Posterior vena cava (tissue), 2 donors: ENCODE results near the gene PNPLA1. TPM values are rescaled to one million over a fixed set of nuclear protein-coding genes. Genes with fewer than 3 reads are reported as not detected.
A peak's percentile ranks its signal among the peaks of the same experiment; 100 is the strongest.

Experiments
- DNase-seq: peaks from one replicate; pipeline ENCODE4 v3.0.0-alpha.2; 2020; ENCODE audit warnings: low spot score
- intact Hi-C, 2 donors: fragments of 100-400 bp; cut with DNase I; formaldehyde crosslinking; loops; one replicate each; pipeline versions ENCODE4 v1.14.1 to v1.14.2; 2022 to 2023
- total RNA-seq, 2 donors: library from RNA; stranded (reverse); fragmentation: NEBNext Ultra II Directional; extraction: Animal tissue kit (Norgen Biotek cat#: 25700); gene quantifications; one replicate each; pipeline ENCODE4 v1.2.1, GENCODE V29; 2021
- donor health status: DM: yes; HTN: yes; CAD: no.
- donor health status: DM: yes; HTN: yes; CAD: no.

Gene PNPLA1
- total RNA-seq, 2 donors from 2014 or later: 0.14 to 0.19 TPM

- intact Hi-C loops: loop anchor here in 1 of 2 donors (10.0 kb wide), 1 partner anchor 58 kb away; no protein-coding TSS in a partner anchor
- peak; percentile 3 for DNase-seq
Measured at GRCh38 chr6:36306375-36306774, 36.5 kb downstream of the PNPLA1 start.

GRCh38 chr6:36308514-36308913 is 38.7 kb downstream of the PNPLA1 start:
- DNase-seq: no peak
- intact Hi-C loops: loop anchor here in 1 of 2 donors (10.0 kb wide), 1 partner anchor 56 kb away; no protein-coding TSS in a partner anchor

- DNase-seq: no peak
- intact Hi-C loops: loop anchor here in 1 of 2 donors (10.0 kb wide), 1 partner anchor 56 kb away; no protein-coding TSS in a partner anchor
Measured at GRCh38 chr6:36309203-36309602, 39.3 kb downstream of the PNPLA1 start.

- DNase-seq: peak; percentile 8
- intact Hi-C loops: loop anchor here in 1 of 2 donors (10.0 kb wide), 1 partner anchor 55 kb away; no protein-coding TSS in a partner anchor
Measured at GRCh38 chr6:36309900-36310299, 40.0 kb downstream of the PNPLA1 start.

- intact Hi-C loops: no loop called here
- DNase-seq: peak; percentile 77
Measured at GRCh38 chr6:36312854-36313648, 43.2 kb downstream of the PNPLA1 start.

- peak; percentile 24 for DNase-seq
- intact Hi-C loops: no loop called here
Measured at GRCh38 chr6:36313649-36313936, 43.7 kb downstream of the PNPLA1 start.

- intact Hi-C loops: no loop called here
Measured at GRCh38 chr6:36314221-36315014, 44.6 kb downstream of the PNPLA1 start.

GRCh38 chr6:36315921-36316320 is 46.1 kb downstream of the PNPLA1 start:
- intact Hi-C loops: no loop called here
- peak; percentile 57 for DNase-seq

More at GRCh38 chr6:36314221-36315014, 44.6 kb downstream of the PNPLA1 start:
- peak; percentile 32 for DNase-seq

GRCh38 chr6:36317623-36318022 is 47.8 kb downstream of the PNPLA1 start:
- intact Hi-C loops: no loop called here
- DNase-seq: no peak

- DNase-seq: no peak
- intact Hi-C loops: no loop called here
Measured at GRCh38 chr6:36318690-36319435, 49.0 kb downstream of the PNPLA1 start.

GRCh38 chr6:36319436-36319762 is 49.5 kb downstream of the PNPLA1 start:
- intact Hi-C loops: no loop called here
- DNase-seq: peak; percentile 53

GRCh38 chr6:36319821-36320220 is 50.0 kb downstream of the PNPLA1 start:
- intact Hi-C loops: no loop called here
- no peak for DNase-seq

- intact Hi-C loops: no loop called here
Measured at GRCh38 chr6:36320475-36320874, 50.6 kb downstream of the PNPLA1 start.

GRCh38 chr6:36322591-36322990 is 52.7 kb downstream of the PNPLA1 start:
- intact Hi-C loops: no loop called here
- no peak for DNase-seq

More at GRCh38 chr6:36320475-36320874, 50.6 kb downstream of the PNPLA1 start:
- DNase-seq: no peak

- no peak for DNase-seq
- intact Hi-C loops: no loop called here
Measured at GRCh38 chr6:36323062-36323461, 53.2 kb downstream of the PNPLA1 start.

GRCh38 chr6:36324191-36324590 is 54.3 kb downstream of the PNPLA1 start:
- DNase-seq: peak; percentile 18
- intact Hi-C loops: no loop called here

GRCh38 chr6:36324715-36325114 is 54.9 kb downstream of the PNPLA1 start:
- intact Hi-C loops: no loop called here
- DNase-seq: no peak

GRCh38 chr6:36326356-36326995 is 56.6 kb downstream of the PNPLA1 start:
- peak; percentile 73 for DNase-seq
- intact Hi-C loops: no loop called here

GRCh38 chr6:36327226-36327918 is 57.5 kb downstream of the PNPLA1 start:
- intact Hi-C loops: no loop called here
- peak; percentile 44 for DNase-seq
